Body of pancreas (tissue), 4 donors: Measurements from ENCODE around the gene GPANK1. TPM values are rescaled to one million over a fixed set of nuclear protein-coding genes. Genes with fewer than 3 reads are reported as not detected.

Experiments used
- ATAC-seq: fragments of 150-250 bp; one replicate; pipeline ENCODE4 v1.9.1; 2016
- DNase-seq, 4 donors: peaks; one replicate each; pipeline ENCODE4 v3.0.0-alpha.2; 2019
- H3K27ac ChIP-seq, 4 donors: fragments of 200-600 bp; sonication (generic); 1 replicate in 3 of 4; 2 replicates in 1 of 4; pipeline versions ENCODE4 v1.5.1 to v1.6.1; 2016 to 2019; ENCODE audit warnings: mild to moderate bottlenecking in 1 of 4, mixed read lengths in 1 of 4, moderate library complexity in 1 of 4
- H3K27me3 ChIP-seq, 2 donors: fragments of 200-600 bp; sonication (generic); one replicate each; pipeline ENCODE4 v1.6.0; 2016; ENCODE audit warnings: mild to moderate bottlenecking in 1 of 2
- H3K36me3 ChIP-seq, 2 donors: fragments of 200-600 bp; sonication (generic); replicated peaks in 1 of 2; 2 replicates each; pipeline ENCODE4 v1.5.1; 2016; ENCODE audit warnings: low read depth in 2 of 2; ENCODE audit not compliant: insufficient read depth in 1 of 2
- H3K4me1 ChIP-seq: fragments of 200-600 bp; sonication (generic); one replicate; pipeline ENCODE4 v1.6.0; 2016
- H3K4me3 ChIP-seq, 2 donors: fragments of 200-600 bp; sonication (generic); 1 replicate in 1 of 2; 2 replicates in 1 of 2; pipeline ENCODE4 v1.5.1; 2016 to 2019
- H3K9me3 ChIP-seq, 3 donors: fragments of 200-600 bp; sonication (generic); 1 replicate in 2 of 3; 2 replicates in 1 of 3; pipeline ENCODE4 v1.5.1; 2016
- POLR2A ChIP-seq, 3 donors: fragments of 450-650 bp; IDR thresholded peaks; one replicate each; pipeline ENCODE4 v1.6.1; 2016; ENCODE audit warnings: antibody characterized with exemption in 3 of 3, mild to moderate bottlenecking in 2 of 3
- WGBS, 2 donors: methylation state at CpG; one replicate each; pipeline ENCODE4 v1.1.5; 2017; 5-methylcytosine and 5-hydroxymethylcytosine counted together
- intact Hi-C: fragments of 100-400 bp; cut with DNase I; formaldehyde crosslinking; loops from one replicate; pipeline ENCODE4 v1.15.1; 2023
- total RNA-seq, 2 donors: library from RNA; depleted of rRNA; stranded (reverse); fragments of >200 nt; gene quantifications; one replicate each; pipeline ENCODE4 v1.1.0, GENCODE V29; 2016
- TF ChIP-seq, protein P1 (sequence below), 7 experiments: fragments of 450-650 bp in 4 of 7; fragments of 200-600 bp in 3 of 7; sonication (generic) in 3 of 7; IDR thresholded peaks; one replicate each; pipeline ENCODE4 v1.5.1; 2016 to 2019; ENCODE audit warnings: antibody characterized with exemption in 7 of 7

The GPANK1 gene
- total RNA-seq, 2 donors from 2014 or later: 8.9 to 10.9 TPM

- intact Hi-C loops: no loop called here
- Histone ChIP-seq H3K4me3 (no peak overlapping the region), H3K27me3 (no peaks in the 10 kb centered on the region), H3K9me3 (no peaks in the 10 kb centered on the region), H3K36me3 (peaks cover 31 to 71% of the 10 kb centered on the region in 2 donors), H3K27ac (no peak overlapping the region), H3K4me1 (no peaks in the 10 kb centered on the region)
- TF ChIP-seq, protein P1, sequence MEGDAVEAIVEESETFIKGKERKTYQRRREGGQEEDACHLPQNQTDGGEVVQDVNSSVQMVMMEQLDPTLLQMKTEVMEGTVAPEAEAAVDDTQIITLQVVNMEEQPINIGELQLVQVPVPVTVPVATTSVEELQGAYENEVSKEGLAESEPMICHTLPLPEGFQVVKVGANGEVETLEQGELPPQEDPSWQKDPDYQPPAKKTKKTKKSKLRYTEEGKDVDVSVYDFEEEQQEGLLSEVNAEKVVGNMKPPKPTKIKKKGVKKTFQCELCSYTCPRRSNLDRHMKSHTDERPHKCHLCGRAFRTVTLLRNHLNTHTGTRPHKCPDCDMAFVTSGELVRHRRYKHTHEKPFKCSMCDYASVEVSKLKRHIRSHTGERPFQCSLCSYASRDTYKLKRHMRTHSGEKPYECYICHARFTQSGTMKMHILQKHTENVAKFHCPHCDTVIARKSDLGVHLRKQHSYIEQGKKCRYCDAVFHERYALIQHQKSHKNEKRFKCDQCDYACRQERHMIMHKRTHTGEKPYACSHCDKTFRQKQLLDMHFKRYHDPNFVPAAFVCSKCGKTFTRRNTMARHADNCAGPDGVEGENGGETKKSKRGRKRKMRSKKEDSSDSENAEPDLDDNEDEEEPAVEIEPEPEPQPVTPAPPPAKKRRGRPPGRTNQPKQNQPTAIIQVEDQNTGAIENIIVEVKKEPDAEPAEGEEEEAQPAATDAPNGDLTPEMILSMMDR (IDR thresholded peaks at IDR 0.05): no peak
- TF ChIP-seq POLR2A (IDR thresholded peaks at IDR 0.05): no peak
- DNase-seq (no peak), ATAC-seq (no peak)
- 93 to 96% methylated on average over 7 of the region's 7 CpGs for WGBS, 2 donors
Measured at GRCh38 chr6:31629014-31629413, 35.8 kb downstream of the GPANK1 start.

- H3K27ac ChIP-seq: no peak overlapping the region
- H3K27me3 ChIP-seq: no peaks in the 10 kb centered on the region
- TF ChIP-seq POLR2A (IDR thresholded peaks at IDR 0.05): no peak
- TF ChIP-seq, protein P1 (IDR thresholded peaks at IDR 0.05): no peak
- WGBS, 2 donors: 95 to 98% methylated on average over 17 to 19 of the region's 19 CpGs
- intact Hi-C loops: no loop called here
- DNase-seq (no peak), ATAC-seq (no peak)
- H3K36me3 ChIP-seq: peaks cover 31 to 77% of the 10 kb centered on the region in 2 donors
- no peak overlapping the region for H3K4me3 ChIP-seq
- H3K4me1 ChIP-seq: peaks cover 2% of the 10 kb centered on the region
- no peaks in the 10 kb centered on the region for H3K9me3 ChIP-seq
Measured at GRCh38 chr6:31627690-31628287, 37.0 kb downstream of the GPANK1 start.

DNA sequence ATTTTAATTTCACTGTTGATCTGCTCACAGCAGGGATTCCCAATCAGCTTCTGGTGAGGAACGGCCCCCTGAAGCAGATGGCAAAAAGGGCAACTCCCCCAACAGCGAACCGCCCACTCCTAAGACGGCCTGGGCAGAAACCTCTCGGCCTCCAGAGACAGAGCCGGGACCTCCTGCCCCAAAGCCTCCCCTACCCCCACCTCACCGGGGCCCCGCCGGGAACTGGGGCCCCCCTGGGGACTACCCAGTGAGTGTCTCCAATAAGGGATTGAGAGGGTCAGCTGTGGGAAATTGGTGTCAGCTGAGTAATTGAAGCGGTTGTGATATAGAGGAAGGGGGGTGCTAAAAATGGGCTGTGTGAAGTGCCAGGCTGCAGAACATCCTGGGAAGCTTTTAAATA, 37.8 kb downstream of the GPANK1 start:
- H3K4me1 ChIP-seq: peaks cover 11% of the 10 kb centered on the region
- peaks cover 31 to 73% of the 10 kb centered on the region in 2 donors for H3K36me3 ChIP-seq
- 83 to 94% methylated on average over 6 to 10 of the region's 10 CpGs for WGBS, 2 donors
- no peak for ATAC-seq
- no peak overlapping the region for H3K4me3 ChIP-seq
- DNase-seq: no peak
- TF ChIP-seq, protein P1 (IDR thresholded peaks at IDR 0.05): no peak
- no peak for TF ChIP-seq POLR2A (IDR thresholded peaks at IDR 0.05)
- H3K27me3 ChIP-seq: no peaks in the 10 kb centered on the region
- intact Hi-C loops: no loop called here
- no peak overlapping the region for H3K27ac ChIP-seq
- no peaks in the 10 kb centered on the region for H3K9me3 ChIP-seq

GRCh38 chr6:31624070-31624469, 40.7 kb downstream of the GPANK1 start:
- ATAC-seq (no peak), DNase-seq (no peak)
- no peak overlapping the region for H3K27ac ChIP-seq
- intact Hi-C loops: no loop called here
- 86 to 88% methylated on average over 10 of the region's 10 CpGs for WGBS, 2 donors
- H3K27me3 ChIP-seq: no peaks in the 10 kb centered on the region
- H3K9me3 ChIP-seq: no peaks in the 10 kb centered on the region
- H3K4me3 ChIP-seq: no peak overlapping the region
- peaks cover 23% of the 10 kb centered on the region for H3K4me1 ChIP-seq
- peaks cover 22 to 47% of the 10 kb centered on the region in 2 donors for H3K36me3 ChIP-seq
- TF ChIP-seq POLR2A (IDR thresholded peaks at IDR 0.05): no peak
- TF ChIP-seq, protein P1 (IDR thresholded peaks at IDR 0.05): no peak

- H3K27ac ChIP-seq: peak overlapping the region in 3 of 4 donors; percentile 97 to 99 (median 98)
- intact Hi-C loops: no loop called here
- no peak overlapping the region for H3K4me3 ChIP-seq
- H3K36me3 ChIP-seq: peaks cover 17 to 36% of the 10 kb centered on the region in 2 donors
- no peaks in the 10 kb centered on the region for H3K27me3 ChIP-seq
- peaks cover 23% of the 10 kb centered on the region for H3K4me1 ChIP-seq
- ATAC-seq: no peak
- H3K9me3 ChIP-seq: no peaks in the 10 kb centered on the region
- WGBS, 2 donors: 29 to 38% methylated on average over 10 of the region's 10 CpGs
- TF ChIP-seq, protein P1 (IDR thresholded peaks at IDR 0.05): no peak
- no peak for TF ChIP-seq POLR2A (IDR thresholded peaks at IDR 0.05)
- peak in 3 of 4 donors; percentile 35 to 53 (median 47) for DNase-seq
Measured at GRCh38 chr6:31622684-31623091, 42.1 kb downstream of the GPANK1 start.
